GM13977 (cell line): ENCODE data around the gene PPM1D.
"Not testable (repeated sequence)": the region's sequence is repeated elsewhere in the genome, so short reads cannot be mapped to it uniquely, and the experiment has no call there.

Source experiments
- DNase-seq: peaks from one replicate; pipeline ENCODE4 v3.0.0; 2012; ENCODE audit warnings: low spot score
- in situ Hi-C: fragments of 300-500 bp; cut with MboI; formaldehyde crosslinking; loops from one replicate; pipeline ENCODE4 v1.12.0; 2022; ENCODE audit warnings: low sequenced_read_pairs, low pct_unique_long_range_greater_than_20kb, mixed read lengths, inconsistent platforms; ENCODE audit not compliant: unreplicated experiment
- TF ChIP-seq, protein P1 (sequence below): IDR thresholded peaks from 2 replicates; pipeline ENCODE4 v1.5.1; 2012; ENCODE audit warnings: mild to moderate bottlenecking, control low read depth; ENCODE audit not compliant: insufficient read depth; ENCODE audit errors: extremely low read depth, missing control alignments

Gene PPM1D

DNA sequence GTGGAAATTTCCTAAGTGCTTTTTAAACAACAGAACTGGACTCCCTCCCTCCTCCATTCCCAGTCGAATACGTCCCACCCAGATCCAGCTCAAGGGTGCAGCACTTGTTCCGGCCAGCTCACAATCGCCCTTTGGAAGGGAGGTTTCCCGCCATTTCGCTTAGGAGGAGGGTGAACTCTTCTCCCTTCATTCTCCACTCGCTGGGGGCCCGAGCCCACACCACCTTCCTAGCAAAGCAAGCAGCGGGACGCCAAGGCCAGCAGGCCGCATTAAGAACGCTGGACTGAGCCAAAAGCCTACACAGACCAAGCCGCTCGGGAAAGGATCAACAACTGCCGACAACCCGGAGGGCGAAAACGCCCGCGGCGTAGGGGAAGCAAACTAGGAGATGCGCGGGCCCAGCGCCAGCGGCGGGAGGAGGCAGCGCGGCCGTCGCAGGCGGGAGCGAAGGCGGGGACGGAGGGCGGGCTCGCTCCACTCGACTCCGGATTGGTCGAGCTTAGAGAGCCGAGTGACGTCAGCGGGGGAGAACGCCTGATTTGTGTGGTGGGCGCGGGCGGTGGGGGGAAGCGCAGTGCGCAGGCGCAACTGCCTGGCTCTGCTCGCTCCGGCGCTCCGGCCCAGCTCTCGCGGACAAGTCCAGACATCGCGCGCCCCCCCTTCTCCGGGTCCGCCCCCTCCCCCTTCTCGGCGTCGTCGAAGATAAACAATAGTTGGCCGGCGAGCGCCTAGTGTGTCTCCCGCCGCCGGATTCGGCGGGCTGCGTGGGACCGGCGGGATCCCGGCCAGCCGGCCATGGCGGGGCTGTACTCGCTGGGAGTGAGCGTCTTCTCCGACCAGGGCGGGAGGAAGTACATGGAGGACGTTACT is at the start of gene PPM1D:
Gene PPM1D (plus strand): TSS at position 574 of the 870 bp plus-strand sequence. CDS start 222 bp downstream, at position 796.
- in situ Hi-C loops, result no loop called here
- TF ChIP-seq, protein P1, sequence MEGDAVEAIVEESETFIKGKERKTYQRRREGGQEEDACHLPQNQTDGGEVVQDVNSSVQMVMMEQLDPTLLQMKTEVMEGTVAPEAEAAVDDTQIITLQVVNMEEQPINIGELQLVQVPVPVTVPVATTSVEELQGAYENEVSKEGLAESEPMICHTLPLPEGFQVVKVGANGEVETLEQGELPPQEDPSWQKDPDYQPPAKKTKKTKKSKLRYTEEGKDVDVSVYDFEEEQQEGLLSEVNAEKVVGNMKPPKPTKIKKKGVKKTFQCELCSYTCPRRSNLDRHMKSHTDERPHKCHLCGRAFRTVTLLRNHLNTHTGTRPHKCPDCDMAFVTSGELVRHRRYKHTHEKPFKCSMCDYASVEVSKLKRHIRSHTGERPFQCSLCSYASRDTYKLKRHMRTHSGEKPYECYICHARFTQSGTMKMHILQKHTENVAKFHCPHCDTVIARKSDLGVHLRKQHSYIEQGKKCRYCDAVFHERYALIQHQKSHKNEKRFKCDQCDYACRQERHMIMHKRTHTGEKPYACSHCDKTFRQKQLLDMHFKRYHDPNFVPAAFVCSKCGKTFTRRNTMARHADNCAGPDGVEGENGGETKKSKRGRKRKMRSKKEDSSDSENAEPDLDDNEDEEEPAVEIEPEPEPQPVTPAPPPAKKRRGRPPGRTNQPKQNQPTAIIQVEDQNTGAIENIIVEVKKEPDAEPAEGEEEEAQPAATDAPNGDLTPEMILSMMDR, result no peak
- DNase-seq, result peak; percentile 99

DNA sequence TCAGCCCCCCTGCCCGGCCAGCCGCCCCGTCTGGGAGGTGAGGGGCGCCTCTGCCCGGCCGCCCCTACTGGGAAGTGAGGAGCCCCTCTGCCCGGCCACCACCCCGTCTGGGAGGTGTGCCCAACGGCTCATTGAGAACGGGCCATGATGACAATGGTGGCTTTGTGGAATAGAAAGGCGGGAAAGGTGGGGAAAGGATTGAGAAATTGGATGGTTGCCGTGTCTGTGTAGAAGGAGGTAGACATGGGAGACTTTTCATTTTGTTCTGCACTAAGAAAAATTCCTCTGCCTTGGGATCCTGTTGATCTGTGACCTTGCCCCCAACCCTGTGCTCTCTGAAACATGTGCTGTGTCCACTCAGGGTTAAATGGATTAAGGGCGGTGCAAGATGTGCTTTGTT is 47.7 kb upstream of the PPM1D start:
- DNase-seq, in situ Hi-C loops: not testable (repeated sequence)

DNA sequence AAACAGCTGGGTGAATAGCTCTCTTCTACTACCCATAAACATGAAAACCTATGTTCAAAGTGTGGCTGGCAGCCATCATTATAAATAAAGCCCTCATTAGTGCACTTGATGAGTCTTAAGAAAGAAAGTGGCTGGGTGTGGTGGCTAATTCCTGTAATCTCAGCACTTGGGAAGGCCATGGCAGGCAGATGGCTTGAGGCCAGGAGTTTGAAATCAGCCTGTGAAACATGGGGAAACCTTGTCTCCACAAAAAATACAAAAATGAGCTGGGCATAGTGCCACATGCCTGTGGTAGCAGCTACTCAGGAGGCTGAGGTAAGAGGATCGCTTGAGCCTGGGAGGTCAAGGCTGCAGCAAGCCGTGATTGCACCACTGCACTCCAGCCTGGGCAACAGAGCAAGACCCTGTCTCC is 45.6 kb upstream of the PPM1D start:
- in situ Hi-C loops, result no loop called here
- TF ChIP-seq, protein P1, result no peak
- no peak for DNase-seq

DNA sequence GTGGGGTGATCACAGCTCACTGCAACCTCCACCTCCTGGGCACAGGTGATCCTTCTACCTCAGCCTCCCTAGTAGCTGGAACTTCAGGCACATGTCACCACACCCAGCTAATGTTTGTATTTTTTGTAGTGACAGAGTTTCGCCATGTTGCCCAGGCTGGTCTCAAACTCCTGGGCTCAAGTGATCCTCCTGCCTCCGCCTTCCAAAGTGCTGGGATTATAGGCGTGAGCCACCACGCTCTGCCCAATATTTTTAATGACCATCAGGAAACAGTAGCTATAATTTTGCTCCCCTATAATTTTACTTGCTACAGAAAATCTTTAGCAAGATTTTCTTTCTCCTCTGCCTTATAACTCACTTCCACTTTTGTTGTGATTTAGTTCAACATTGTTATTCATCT is 44.2 kb upstream of the PPM1D start:
- DNase-seq, result no peak
- in situ Hi-C loops, result no loop called here
- TF ChIP-seq, protein P1, result no peak

DNA sequence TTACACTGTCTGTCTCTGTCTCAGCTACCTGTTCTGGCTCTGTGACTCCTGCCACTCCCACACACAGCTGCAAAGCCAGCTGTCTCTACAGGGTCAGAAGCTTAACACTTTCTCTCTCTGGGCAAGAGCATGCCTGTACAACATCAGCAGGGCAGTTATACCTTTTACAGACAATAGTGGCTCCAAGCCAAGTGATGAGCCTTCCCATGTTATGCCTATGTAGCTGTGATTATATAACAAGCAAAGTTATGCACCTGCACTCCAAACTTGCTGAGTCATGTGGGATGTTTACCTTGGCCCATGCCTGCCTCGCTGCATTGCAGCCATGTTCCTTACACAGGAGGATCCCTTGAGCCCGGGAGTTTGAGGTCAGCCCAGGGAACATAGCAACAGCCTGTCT is 42.2 kb upstream of the PPM1D start:
- in situ Hi-C loops, result no loop called here

DNA sequence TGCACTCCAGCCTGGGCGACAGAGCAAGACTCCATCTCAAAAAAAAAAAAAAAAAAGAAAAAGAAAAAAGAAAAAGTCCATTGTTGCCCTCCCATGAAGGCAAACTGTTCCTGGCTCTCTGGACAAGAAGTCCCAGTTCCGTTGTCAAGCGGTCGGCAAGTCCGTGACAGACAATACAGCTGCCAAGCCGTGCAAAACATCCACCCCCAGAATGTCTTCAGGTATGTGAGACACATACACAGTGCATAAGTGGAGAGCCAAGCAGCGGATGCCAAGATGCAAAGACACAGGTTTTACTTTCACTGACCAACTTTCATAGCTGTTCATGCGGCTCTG is 40.4 kb upstream of the PPM1D start:
- no peak for DNase-seq
- in situ Hi-C loops, result no loop called here
- TF ChIP-seq, protein P1, result no peak

More for the DNA sequence above, 42.2 kb upstream of the PPM1D start:
- TF ChIP-seq, protein P1, result no peak
- no peak for DNase-seq

DNA sequence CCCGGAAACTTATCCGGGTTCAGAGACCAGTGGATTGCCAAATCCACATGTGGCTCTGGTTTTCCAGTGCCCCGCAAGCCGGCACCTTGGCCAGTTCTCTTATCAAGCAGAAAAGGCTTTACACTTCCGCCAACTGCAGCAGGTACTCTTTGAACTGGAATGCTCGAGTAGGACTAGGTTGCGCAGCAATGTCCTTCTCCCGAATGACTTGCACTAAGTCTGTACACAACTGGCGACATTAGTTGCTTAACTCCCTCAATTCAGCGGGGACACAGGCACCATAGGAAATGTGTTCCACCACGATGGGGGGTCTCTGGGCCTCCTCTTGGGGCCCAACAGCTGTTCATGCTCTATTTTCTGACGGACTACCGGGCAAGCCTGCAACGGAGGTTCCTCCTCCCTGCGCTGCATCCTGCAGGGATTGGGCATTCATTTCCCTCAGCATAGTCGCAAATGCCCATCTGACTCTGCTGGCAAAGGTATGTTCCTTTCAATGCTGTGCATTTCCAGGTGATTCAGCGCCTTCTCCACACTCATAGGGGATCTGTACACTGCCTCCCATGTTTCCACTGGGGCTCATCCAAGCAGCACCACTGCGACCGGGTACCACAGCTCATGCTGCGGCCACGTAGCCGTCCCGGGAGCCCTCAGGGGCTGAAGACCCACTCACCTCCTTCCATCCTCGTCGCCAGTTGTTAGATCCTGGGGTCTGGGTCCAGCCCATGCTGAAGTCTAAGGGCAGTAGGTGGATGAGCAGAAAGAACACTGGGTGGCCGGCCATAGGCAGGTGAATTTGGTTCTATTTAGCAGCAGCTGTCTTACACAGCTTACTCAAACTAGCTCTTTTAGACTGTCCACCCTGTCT is 39.8 kb upstream of the PPM1D start:
- in situ Hi-C loops, result no loop called here
- TF ChIP-seq, protein P1, result no peak

More for the DNA sequence above, 39.8 kb upstream of the PPM1D start:
- DNase-seq, result no peak
